Loucy (cell line): Measurements from ENCODE around the gene VAV2.

ENCODE experiments used
- CTCF ChIP-seq: fragments of 200-600 bp; sonication (generic); conservative IDR thresholded peaks from 2 replicates; pipeline ENCODE4 v1.5.1; 2014; ENCODE audit warnings: mild to moderate bottlenecking, antibody characterized with exemption, low read length
- EZH2phosphoT487 ChIP-seq: fragments of 200-600 bp; IDR thresholded peaks from 2 replicates; pipeline ENCODE4 v1.6.1; 2018; ENCODE audit warnings: antibody characterized with exemption, mild to moderate bottlenecking, moderate library complexity, borderline replicate concordance

- TF ChIP-seq CTCF (no peak), EZH2phosphoT487 (no peak)
Measured at GRCh38 chr9:133844398-133844784, 147.7 kb downstream of the VAV2 start.
